LNCAP (cell line): ENCODE data around the gene ASPM.

ENCODE experiments used
- CTCF ChIP-seq: fragments of 450-650 bp; IDR thresholded peaks from 2 replicates; pipeline ENCODE4 v1.5.1; 2017; ENCODE audit warnings: mild to moderate bottlenecking

Gene ASPM

GRCh38 chr1:197156692-197157091 lies 10.2 kb upstream of the ASPM start:
- no peak for TF ChIP-seq CTCF

GRCh38 chr1:197152662-197153061 lies 6.2 kb upstream of the ASPM start:
- no peak for TF ChIP-seq CTCF

GRCh38 chr1:197151185-197151584 lies 4.7 kb upstream of the ASPM start:
- TF ChIP-seq CTCF, result no peak

GRCh38 chr1:197150336-197151005 lies 4.0 kb upstream of the ASPM start:
- TF ChIP-seq CTCF, result no peak

GRCh38 chr1:197149340-197149739 lies 2.9 kb upstream of the ASPM start:
- no peak for TF ChIP-seq CTCF

GRCh38 chr1:197145446-197146024 lies 934 bp downstream of the ASPM start:
- TF ChIP-seq CTCF, result no peak

GRCh38 chr1:197144570-197145325 lies 1.7 kb downstream of the ASPM start:
- no peak for TF ChIP-seq CTCF
